Sigmoid colon (tissue), 7 donors: Measurements from ENCODE around the gene MYO15A. TPM values are rescaled to one million over a fixed set of nuclear protein-coding genes. Genes with fewer than 3 reads are reported as not detected.

Source experiments
- DNase-seq: peaks from one replicate; pipeline ENCODE4 v3.0.0-alpha.2; 2019
- H3K27ac ChIP-seq, 4 donors: fragments of 200-600 bp; sonication (generic); one replicate each; pipeline ENCODE4 v1.5.1; 2016 to 2019; ENCODE audit warnings: mild to moderate bottlenecking in 1 of 4
- H3K27me3 ChIP-seq, 3 donors: fragments of 200-600 bp; sonication (generic); one replicate each; pipeline ENCODE4 v1.5.1; 2019; ENCODE audit warnings: mild to moderate bottlenecking in 1 of 3
- H3K36me3 ChIP-seq, 4 donors: fragments of 200-600 bp; sonication (generic); one replicate each; pipeline ENCODE4 v1.5.1; 2016 to 2019
- H3K4me1 ChIP-seq, 4 donors: fragments of 200-600 bp; sonication (generic); one replicate each; pipeline ENCODE4 v1.5.1; 2017 to 2019
- H3K4me3 ChIP-seq, 4 donors: fragments of 200-600 bp; sonication (generic); one replicate each; pipeline ENCODE4 v1.5.1; 2017 to 2019; ENCODE audit warnings: mild to moderate bottlenecking in 2 of 4, moderate library complexity in 1 of 4
- H3K9me3 ChIP-seq, 4 donors: fragments of 200-600 bp in 3 of 4; sonication (generic) in 3 of 4; one replicate each; pipeline versions ENCODE4 v1.5.1 to v1.6.1; 2013 to 2019
- EP300 ChIP-seq, 4 donors: sonication (generic); formaldehyde crosslinking; IDR thresholded peaks; one replicate each; pipeline ENCODE4 v1.6.1; 2017; ENCODE audit warnings: antibody characterized with exemption in 4 of 4
- POLR2A ChIP-seq, 2 donors: fragments of 450-650 bp; IDR thresholded peaks; one replicate each; pipeline ENCODE4 v1.6.1; 2016; ENCODE audit warnings: antibody characterized with exemption in 2 of 2, mild to moderate bottlenecking in 2 of 2, moderate library complexity in 2 of 2
- POLR2AphosphoS5 ChIP-seq, 4 donors: sonication (generic); formaldehyde crosslinking; IDR thresholded peaks; one replicate each; pipeline ENCODE4 v1.6.1; 2017; ENCODE audit warnings: antibody characterized with exemption in 4 of 4
- WGBS, 2 donors: extraction: QIAGEN DNeasy Blood & Tissue Kit; methylation state at CpG; one replicate each; pipeline ENCODE4 v1.1.7; 2013; 5-methylcytosine and 5-hydroxymethylcytosine counted together
- intact Hi-C: fragments of 100-400 bp; cut with DNase I; formaldehyde crosslinking; loops from one replicate; pipeline ENCODE4 v1.15.1; 2023
- polyA plus RNA-seq, 3 donors: library from polyadenylated mRNA; stranded (reverse); fragments of 200-250 nt; gene quantifications; one replicate each; pipeline ENCODE4 v1.2.3, GENCODE V29; 2013
- total RNA-seq, 4 donors: library from RNA; depleted of rRNA; stranded (reverse); fragments of >200 nt; gene quantifications; one replicate each; pipeline ENCODE4 v1.1.0, GENCODE V29; 2016
- TF ChIP-seq, protein P1 (sequence below), 4 experiments: fragments of 450-650 bp in 3 of 4; fragments of 200-600 bp in 1 of 4; IDR thresholded peaks; one replicate each; pipeline ENCODE4 v1.5.1; 2016 to 2019; ENCODE audit warnings: antibody characterized with exemption in 4 of 4, mild to moderate bottlenecking in 3 of 4, moderate library complexity in 2 of 4
- donor health status: healthy with polysubstance abuse.
- donor health status: Bipolar disorder and iron deficiency.
- donor health status: healthy.

Gene MYO15A
- total and polyA plus RNA-seq, 7 donors, result 0.60 to 3.6 (median 0.72) TPM; not detected in 1

DNA sequence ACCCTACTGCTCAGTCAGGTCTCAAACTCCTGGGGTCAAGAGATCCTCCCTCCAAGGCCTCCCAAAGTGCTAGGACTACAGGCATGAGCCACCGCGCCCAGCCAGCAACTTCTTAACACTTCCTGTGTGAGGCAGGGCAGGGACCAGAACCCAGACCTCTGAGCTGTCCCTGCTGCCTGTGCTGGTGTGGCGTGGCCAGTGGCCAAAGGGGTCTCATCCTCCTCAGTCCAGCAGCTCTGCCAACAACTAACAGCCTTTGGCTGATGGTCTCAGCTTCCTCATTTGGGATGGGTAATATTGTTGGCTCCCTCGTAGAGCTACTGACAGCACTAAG, 115.5 kb downstream of the MYO15A start:
- Histone ChIP-seq H3K27ac (peak overlapping the region in 3 of 4 donors; percentile 54 to 70 (median 69)), H3K4me3 (no peak overlapping the region), H3K9me3 (no peaks in the 10 kb centered on the region), H3K27me3 (no peaks in the 10 kb centered on the region), H3K36me3 (no peaks in the 10 kb centered on the region), H3K4me1 (peaks cover 0 to 26% (median 20%) of the 10 kb centered on the region in 4 donors)
- DNase-seq, result no peak
- intact Hi-C loops, result loop anchor here (2.0 kb wide), 2 partner anchors 37 to 41 kb away; partner anchors contain the start of genes ALKBH5 and MIEF2
- TF ChIP-seq POLR2A (IDR thresholded peaks at IDR 0.05), result no peak
- TF ChIP-seq EP300 (IDR thresholded peaks at IDR 0.05), result no peak
- TF ChIP-seq, protein P1, sequence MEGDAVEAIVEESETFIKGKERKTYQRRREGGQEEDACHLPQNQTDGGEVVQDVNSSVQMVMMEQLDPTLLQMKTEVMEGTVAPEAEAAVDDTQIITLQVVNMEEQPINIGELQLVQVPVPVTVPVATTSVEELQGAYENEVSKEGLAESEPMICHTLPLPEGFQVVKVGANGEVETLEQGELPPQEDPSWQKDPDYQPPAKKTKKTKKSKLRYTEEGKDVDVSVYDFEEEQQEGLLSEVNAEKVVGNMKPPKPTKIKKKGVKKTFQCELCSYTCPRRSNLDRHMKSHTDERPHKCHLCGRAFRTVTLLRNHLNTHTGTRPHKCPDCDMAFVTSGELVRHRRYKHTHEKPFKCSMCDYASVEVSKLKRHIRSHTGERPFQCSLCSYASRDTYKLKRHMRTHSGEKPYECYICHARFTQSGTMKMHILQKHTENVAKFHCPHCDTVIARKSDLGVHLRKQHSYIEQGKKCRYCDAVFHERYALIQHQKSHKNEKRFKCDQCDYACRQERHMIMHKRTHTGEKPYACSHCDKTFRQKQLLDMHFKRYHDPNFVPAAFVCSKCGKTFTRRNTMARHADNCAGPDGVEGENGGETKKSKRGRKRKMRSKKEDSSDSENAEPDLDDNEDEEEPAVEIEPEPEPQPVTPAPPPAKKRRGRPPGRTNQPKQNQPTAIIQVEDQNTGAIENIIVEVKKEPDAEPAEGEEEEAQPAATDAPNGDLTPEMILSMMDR (IDR thresholded peaks at IDR 0.05), result no peak
- WGBS, 2 donors, result 90 to 92% methylated on average over 4 of the region's 4 CpGs

DNA sequence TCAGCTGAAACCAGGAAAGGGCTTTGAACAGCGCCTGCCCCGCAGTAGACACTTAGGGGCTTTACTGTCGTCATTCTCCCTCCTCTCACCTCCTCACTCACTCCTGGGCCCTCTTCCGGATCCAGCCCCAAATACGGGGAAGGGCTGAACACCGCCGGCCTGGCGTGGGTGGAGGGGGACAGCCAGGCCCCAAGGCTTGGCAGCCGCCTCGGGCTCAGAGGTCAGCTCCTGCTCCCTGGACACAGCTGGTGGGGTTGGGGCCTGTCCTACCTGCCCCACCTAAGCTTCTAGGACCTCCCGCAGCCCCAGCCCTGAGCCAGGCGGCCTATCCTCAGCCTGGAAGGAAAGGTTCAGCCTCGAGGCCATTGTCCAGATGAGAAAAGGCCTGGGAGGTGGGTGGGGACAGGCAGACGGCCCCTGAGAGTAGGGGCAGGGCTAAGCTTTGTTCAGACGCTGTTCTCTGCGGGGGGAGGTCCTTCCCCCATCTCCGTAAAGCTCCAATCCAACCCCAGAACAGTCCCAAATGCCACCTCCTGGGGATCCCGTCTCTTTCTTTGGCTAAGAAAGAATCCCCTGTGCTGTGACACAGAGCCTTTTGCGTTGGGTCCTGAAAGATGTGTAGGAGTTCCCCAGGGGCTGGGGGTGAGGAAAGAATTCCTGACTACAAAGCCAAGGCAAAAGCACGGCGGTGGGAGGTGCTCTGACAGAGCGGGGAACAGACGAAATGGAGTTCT, 116.0 kb downstream of the MYO15A start:
- whole genome bisulfite sequencing, 2 donors, result 57 to 60% methylated on average over 23 of the region's 23 CpGs
- intact Hi-C loops, result loop anchor here (2.0 to 5.0 kb wide), 3 partner anchors 36 to 93 kb away; partner anchors contain the start of genes ALKBH5, MIEF2 and SMCR8
- H3K27ac ChIP-seq, result peak overlapping the region; percentile 54 to 70 (median 63)

DNA sequence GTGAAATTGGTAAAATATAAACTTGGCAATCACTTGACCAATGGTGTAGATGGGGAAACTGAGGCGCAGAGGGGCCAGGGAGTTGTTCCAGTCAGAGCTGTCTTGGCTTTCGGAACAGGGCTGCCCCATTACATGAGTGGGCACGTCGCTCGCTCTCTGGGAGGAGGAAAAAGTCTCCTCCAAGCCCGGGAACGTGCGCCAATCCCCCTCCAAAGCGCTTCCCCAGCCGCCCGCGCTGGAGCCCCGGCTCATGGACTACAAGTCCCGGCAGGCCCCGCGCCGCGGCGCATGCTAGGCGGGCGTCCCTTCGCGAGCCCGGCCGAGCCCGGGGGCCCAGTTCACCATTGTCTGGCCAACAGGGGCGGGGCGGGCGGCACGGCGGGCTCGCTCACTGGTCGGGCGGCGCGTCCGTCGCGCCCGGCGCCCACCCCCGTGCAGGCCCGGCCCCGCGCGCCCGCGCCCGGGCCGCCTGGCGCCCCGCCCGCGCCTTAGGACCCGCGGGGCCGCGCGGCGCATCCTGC, 116.6 kb downstream of the MYO15A start, which contains the start of gene LLGL1:
TSS of gene LLGL1 (plus strand) at position 515 of the 521 bp plus-strand sequence. CDS start 48 bp downstream, outside the sequence.
- Histone ChIP-seq H3K4me1 (peaks cover 0 to 26% (median 19%) of the 10 kb centered on the region in 4 donors), H3K27ac (peak within 1 kb of the TSS; percentile 69 to 73 (median 70)), H3K9me3 (no peaks in the 10 kb centered on the region), H3K4me3 (peak within 1 kb of the TSS; percentile 42 to 74 (median 68)), H3K27me3 (no peaks in the 10 kb centered on the region), H3K36me3 (no peaks in the 10 kb centered on the region)
- WGBS, 2 donors, result 1% methylated on average over 60 of the region's 60 CpGs
- TF ChIP-seq POLR2A (IDR thresholded peaks at IDR 0.05) (no peak), POLR2AphosphoS5 (IDR thresholded peaks at IDR 0.05) (peak in 1 of 4 donors; percentile 2), EP300 (IDR thresholded peaks at IDR 0.05) (no peak)
- TF ChIP-seq, protein P1 (IDR thresholded peaks at IDR 0.05), result no peak
- peak; percentile 99 for DNase-seq
- intact Hi-C loops, result loop anchor here (2.0 to 5.0 kb wide), 3 partner anchors 36 to 92 kb away; partner anchors contain the start of genes ALKBH5, MIEF2 and SMCR8

More for the DNA sequence above, 116.0 kb downstream of the MYO15A start:
- DNase-seq, result no peak
- TF ChIP-seq POLR2A (IDR thresholded peaks at IDR 0.05) (no peak), POLR2AphosphoS5 (IDR thresholded peaks at IDR 0.05) (no peak), EP300 (IDR thresholded peaks at IDR 0.05) (no peak)
- TF ChIP-seq, protein P1 (IDR thresholded peaks at IDR 0.05), result no peak
- Histone ChIP-seq H3K4me3 (peak overlapping the region; percentile 21 to 67 (median 42)), H3K4me1 (peaks cover 0 to 26% (median 19%) of the 10 kb centered on the region in 4 donors), H3K27me3 (no peaks in the 10 kb centered on the region), H3K9me3 (no peaks in the 10 kb centered on the region), H3K36me3 (no peaks in the 10 kb centered on the region)

DNA sequence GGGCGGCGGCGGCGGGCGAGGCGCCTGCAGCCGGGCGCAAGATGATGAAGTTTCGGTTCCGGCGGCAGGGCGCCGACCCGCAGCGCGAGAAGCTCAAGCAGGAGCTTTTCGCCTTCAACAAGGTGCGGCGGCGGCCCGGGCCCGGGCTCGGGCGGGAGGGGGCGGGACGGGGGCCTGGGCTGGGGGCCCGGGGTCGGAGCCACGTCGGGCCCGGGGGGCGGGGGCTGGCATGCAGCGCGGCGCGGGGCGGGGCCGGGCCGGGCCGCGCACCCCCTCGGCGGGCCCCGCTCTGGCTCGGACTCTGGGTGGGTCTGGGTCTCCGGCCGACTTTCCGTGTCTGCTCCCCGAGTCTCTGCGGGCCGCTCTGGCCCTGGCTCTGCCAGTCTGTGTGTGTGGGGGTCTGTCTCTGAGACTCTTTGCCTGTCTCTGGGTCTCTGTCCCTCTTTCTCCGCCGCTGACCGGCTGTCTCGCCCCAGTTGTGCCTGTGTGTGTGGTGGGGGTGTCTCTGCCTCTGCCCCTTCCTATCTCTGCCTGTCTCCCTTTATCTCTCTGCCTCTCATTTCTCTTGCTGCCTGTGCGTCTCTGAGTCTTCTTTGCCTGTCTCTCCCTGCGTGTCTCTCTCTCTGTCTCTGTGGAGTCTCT, 117.2 kb downstream of the MYO15A start:
- Histone ChIP-seq H3K27me3 (no peaks in the 10 kb centered on the region), H3K4me1 (peaks cover 0 to 26% (median 19%) of the 10 kb centered on the region in 4 donors), H3K4me3 (peak overlapping the region; percentile 42 to 74 (median 68)), H3K27ac (peak overlapping the region in 3 of 4 donors; percentile 68 to 73 (median 70)), H3K36me3 (no peaks in the 10 kb centered on the region), H3K9me3 (no peaks in the 10 kb centered on the region)
- intact Hi-C loops, result loop anchor here (2.0 to 5.0 kb wide), 3 partner anchors 35 to 92 kb away; partner anchors contain the start of genes ALKBH5, MIEF2 and SMCR8
- 1% methylated on average over 57 of the region's 57 CpGs for WGBS, 2 donors
- TF ChIP-seq POLR2AphosphoS5 (IDR thresholded peaks at IDR 0.05) (peak in 1 of 4 donors; percentile 43), POLR2A (IDR thresholded peaks at IDR 0.05) (no peak)
- no peak for DNase-seq
